ENCODE results near the gene ASH1L. TPM values are rescaled to one million over a fixed set of nuclear protein-coding genes. Genes with fewer than 3 reads are reported as not detected.

The ASH1L gene
- total RNA-seq, 1 experiment from 2014 or later, result 29.3 TPM

GRCh38 chr1:155324717-155325602, 237.6 kb downstream of the ASH1L start (continued):
- TF ChIP-seq, protein P1, sequence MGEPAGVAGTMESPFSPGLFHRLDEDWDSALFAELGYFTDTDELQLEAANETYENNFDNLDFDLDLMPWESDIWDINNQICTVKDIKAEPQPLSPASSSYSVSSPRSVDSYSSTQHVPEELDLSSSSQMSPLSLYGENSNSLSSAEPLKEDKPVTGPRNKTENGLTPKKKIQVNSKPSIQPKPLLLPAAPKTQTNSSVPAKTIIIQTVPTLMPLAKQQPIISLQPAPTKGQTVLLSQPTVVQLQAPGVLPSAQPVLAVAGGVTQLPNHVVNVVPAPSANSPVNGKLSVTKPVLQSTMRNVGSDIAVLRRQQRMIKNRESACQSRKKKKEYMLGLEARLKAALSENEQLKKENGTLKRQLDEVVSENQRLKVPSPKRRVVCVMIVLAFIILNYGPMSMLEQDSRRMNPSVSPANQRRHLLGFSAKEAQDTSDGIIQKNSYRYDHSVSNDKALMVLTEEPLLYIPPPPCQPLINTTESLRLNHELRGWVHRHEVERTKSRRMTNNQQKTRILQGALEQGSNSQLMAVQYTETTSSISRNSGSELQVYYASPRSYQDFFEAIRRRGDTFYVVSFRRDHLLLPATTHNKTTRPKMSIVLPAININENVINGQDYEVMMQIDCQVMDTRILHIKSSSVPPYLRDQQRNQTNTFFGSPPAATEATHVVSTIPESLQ (CRISPR knock-in tag; IDR thresholded peaks at IDR 0.05), result no peak

DNA sequence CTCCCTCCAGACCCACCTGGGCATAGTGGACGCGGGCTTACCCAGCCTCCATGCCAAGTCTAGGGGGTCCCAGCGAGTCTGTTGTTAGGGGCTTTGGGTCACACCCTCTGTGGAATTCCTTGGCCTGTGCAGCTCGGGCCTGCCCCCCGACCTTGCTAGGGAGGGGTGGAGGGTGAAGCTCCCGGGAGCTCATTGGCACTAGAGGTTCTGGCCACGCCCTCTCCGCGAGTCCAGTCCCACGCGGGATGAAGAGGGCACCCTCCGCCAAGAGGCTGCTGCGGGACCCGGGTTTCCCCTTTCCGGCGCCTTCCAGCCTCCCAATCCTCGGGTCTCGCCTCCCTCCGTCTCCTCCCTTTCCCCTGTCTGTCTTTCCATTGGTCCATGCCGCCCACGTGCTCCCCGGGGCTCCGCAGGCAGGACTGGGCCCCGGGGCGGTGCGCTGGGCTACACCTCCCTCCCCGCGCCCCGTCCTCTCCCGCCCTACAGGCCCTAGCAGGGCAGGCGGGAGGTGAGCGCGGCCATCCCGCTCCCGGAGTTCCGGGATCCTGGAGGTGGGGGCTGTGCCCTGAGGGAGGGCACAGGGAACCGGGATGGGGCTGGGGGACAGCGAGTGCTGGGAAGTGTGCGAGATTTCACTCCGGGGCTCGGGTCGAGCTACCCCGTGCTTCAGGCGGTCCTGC, 238.4 kb downstream of the ASH1L start:
- CTCF ChIA-PET, result interaction anchor here (0.6 to 9.9 kb wide), 36 partner anchors 7 to 1906 kb away, joined by 3 to 204 read pairs (median 6); partner anchors contain the start of genes CLK2, ENTREP3, FDPS and HCN3
- H3K27me3 Mint-ChIP-seq (ENCODE audit: low read depth), result peaks cover 6% of the 10 kb centered on the region
- peak overlapping the region; percentile 65; the same call in 1 of the 2 replicates for H3K27ac Mint-ChIP-seq
- peak overlapping the region; percentile 91 for H3K4me3 Mint-ChIP-seq
- peak; percentile 92 for DNase-seq (ENCODE audit: low spot score)
- H3K4me1 Mint-ChIP-seq, result peaks cover 37% of the 10 kb centered on the region
- no peaks in the 10 kb centered on the region for H3K9me3 Mint-ChIP-seq
- POLR2A ChIA-PET, result interaction anchor here (0.8 to 2.5 kb wide), 4 partner anchors 16 to 118 kb away, joined by 4 to 13 read pairs (median 5); partner anchors contain the start of genes CLK2 and FDPS
- H3K36me3 Mint-ChIP-seq, result peaks cover 11% of the 10 kb centered on the region
- peak; percentile 63 for ATAC-seq
- TF ChIP-seq ZNF416 (CRISPR knock-in tag; IDR thresholded peaks at IDR 0.05), result no peak
- TF ChIP-seq, protein P2, sequence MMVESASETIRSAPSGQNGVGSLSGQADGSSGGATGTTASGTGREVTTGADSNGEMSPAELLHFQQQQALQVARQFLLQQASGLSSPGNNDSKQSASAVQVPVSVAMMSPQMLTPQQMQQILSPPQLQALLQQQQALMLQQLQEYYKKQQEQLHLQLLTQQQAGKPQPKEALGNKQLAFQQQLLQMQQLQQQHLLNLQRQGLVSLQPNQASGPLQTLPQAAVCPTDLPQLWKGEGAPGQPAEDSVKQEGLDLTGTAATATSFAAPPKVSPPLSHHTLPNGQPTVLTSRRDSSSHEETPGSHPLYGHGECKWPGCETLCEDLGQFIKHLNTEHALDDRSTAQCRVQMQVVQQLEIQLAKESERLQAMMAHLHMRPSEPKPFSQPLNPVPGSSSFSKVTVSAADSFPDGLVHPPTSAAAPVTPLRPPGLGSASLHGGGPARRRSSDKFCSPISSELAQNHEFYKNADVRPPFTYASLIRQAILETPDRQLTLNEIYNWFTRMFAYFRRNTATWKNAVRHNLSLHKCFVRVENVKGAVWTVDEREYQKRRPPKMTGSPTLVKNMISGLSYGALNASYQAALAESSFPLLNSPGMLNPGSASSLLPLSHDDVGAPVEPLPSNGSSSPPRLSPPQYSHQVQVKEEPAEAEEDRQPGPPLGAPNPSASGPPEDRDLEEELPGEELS (CRISPR knock-in tag; IDR thresholded peaks at IDR 0.05), result 0 out of 2 replicates have a peak, but pooled peaks have one; percentile 34
- TF ChIP-seq, protein P3, sequence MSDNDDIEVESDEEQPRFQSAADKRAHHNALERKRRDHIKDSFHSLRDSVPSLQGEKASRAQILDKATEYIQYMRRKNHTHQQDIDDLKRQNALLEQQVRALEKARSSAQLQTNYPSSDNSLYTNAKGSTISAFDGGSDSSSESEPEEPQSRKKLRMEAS (CRISPR knock-in tag; IDR thresholded peaks at IDR 0.05), result peak; percentile 61
- TF ChIP-seq, protein P4, sequence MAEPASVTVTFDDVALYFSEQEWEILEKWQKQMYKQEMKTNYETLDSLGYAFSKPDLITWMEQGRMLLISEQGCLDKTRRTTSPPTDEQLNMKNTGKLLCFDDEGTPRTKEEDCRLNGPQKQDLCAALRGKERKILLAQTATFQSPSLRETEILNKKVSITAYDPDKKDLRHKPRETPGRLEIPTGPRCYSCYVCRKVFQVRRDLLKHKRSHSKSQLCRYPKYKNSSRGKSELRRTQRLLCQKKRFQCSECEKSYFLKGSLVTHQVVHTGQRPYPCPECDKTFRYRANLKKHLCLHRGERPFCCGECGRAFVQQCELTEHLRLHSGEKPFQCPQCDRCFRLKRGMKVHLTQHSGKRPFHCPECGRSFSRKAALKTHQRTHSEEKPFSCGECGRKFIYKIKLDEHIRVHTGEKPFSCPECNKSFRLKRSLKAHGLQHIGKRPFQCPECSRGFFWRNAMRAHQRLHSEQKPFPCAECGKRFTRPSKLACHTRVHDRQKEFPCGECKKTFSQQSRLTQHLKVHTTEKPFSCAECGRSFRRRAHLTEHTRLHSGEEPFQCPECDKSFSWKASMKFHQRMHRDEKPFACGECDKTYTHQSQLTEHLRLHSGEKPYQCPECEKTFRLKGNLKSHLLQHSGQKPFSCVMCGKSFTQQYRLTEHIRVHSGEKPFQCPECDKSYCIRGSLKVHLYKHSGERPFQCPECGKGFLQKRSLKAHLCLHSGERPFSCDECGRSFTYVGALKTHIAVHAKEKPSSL (CRISPR knock-in tag; conservative IDR thresholded peaks at IDR 0.05), result no peak
- TF ChIP-seq MLX (CRISPR knock-in tag; IDR thresholded peaks at IDR 0.05), result peak; percentile 14; the same call in 1 of the 2 replicates
- peak; percentile 86; the same call in 1 of the 2 replicates for TF ChIP-seq ZNF232 (CRISPR knock-in tag; IDR thresholded peaks at IDR 0.05)
- TF ChIP-seq, protein P5, sequence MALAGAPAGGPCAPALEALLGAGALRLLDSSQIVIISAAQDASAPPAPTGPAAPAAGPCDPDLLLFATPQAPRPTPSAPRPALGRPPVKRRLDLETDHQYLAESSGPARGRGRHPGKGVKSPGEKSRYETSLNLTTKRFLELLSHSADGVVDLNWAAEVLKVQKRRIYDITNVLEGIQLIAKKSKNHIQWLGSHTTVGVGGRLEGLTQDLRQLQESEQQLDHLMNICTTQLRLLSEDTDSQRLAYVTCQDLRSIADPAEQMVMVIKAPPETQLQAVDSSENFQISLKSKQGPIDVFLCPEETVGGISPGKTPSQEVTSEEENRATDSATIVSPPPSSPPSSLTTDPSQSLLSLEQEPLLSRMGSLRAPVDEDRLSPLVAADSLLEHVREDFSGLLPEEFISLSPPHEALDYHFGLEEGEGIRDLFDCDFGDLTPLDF (CRISPR knock-in tag; IDR thresholded peaks at IDR 0.05), result 0 out of 2 replicates have a peak, but pooled peaks have one; percentile 46
- TF ChIP-seq CBFB (CRISPR knock-in tag; IDR thresholded peaks at IDR 0.05; ENCODE audit: low read depth), result 0 out of 2 replicates have a peak, but pooled peaks have one; percentile 2
- TF ChIP-seq ZBTB43 (CRISPR knock-in tag; IDR thresholded peaks at IDR 0.05), result peak; percentile 57; the same call in 1 of the 2 replicates
- TF ChIP-seq ELF4 (CRISPR knock-in tag; IDR thresholded peaks at IDR 0.05; ENCODE audit: low read depth), result no peak
- no peak for TF ChIP-seq JAZF1 (CRISPR knock-in tag; IDR thresholded peaks at IDR 0.05)
- TF ChIP-seq, protein P6, sequence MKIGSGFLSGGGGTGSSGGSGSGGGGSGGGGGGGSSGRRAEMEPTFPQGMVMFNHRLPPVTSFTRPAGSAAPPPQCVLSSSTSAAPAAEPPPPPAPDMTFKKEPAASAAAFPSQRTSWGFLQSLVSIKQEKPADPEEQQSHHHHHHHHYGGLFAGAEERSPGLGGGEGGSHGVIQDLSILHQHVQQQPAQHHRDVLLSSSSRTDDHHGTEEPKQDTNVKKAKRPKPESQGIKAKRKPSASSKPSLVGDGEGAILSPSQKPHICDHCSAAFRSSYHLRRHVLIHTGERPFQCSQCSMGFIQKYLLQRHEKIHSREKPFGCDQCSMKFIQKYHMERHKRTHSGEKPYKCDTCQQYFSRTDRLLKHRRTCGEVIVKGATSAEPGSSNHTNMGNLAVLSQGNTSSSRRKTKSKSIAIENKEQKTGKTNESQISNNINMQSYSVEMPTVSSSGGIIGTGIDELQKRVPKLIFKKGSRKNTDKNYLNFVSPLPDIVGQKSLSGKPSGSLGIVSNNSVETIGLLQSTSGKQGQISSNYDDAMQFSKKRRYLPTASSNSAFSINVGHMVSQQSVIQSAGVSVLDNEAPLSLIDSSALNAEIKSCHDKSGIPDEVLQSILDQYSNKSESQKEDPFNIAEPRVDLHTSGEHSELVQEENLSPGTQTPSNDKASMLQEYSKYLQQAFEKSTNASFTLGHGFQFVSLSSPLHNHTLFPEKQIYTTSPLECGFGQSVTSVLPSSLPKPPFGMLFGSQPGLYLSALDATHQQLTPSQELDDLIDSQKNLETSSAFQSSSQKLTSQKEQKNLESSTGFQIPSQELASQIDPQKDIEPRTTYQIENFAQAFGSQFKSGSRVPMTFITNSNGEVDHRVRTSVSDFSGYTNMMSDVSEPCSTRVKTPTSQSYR (CRISPR knock-in tag; IDR thresholded peaks at IDR 0.05), result peak; percentile 48; the same call in 1 of the 2 replicates
- TF ChIP-seq, protein P7, sequence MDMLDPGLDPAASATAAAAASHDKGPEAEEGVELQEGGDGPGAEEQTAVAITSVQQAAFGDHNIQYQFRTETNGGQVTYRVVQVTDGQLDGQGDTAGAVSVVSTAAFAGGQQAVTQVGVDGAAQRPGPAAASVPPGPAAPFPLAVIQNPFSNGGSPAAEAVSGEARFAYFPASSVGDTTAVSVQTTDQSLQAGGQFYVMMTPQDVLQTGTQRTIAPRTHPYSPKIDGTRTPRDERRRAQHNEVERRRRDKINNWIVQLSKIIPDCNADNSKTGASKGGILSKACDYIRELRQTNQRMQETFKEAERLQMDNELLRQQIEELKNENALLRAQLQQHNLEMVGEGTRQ (CRISPR knock-in tag; IDR thresholded peaks at IDR 0.05), result peak; percentile 99
- TF ChIP-seq SMAD3 (CRISPR knock-in tag; IDR thresholded peaks at IDR 0.05; ENCODE audit: borderline replicate concordance), result 0 out of 2 replicates have a peak, but pooled peaks have one; percentile 47
- peak; percentile 77 for TF ChIP-seq NFYB (CRISPR knock-in tag; conservative IDR thresholded peaks at IDR 0.05; ENCODE audit: low read depth)
- no peak for TF ChIP-seq NFATC4 (CRISPR knock-in tag; IDR thresholded peaks at IDR 0.05)

All from WTC11 (cell line).